C4-2B (cell line): ENCODE results near the gene OSBPL7.

Experiments
- ZFX ChIP-seq: fragments of 450-650 bp; IDR thresholded peaks from 2 replicates; pipeline ENCODE4 v1.6.1; 2017
- TF ChIP-seq, protein P1 (sequence below): fragments of 450-650 bp; conservative IDR thresholded peaks from 2 replicates; pipeline ENCODE4 v1.5.1; 2017; ENCODE audit warnings: mild to moderate bottlenecking

DNA sequence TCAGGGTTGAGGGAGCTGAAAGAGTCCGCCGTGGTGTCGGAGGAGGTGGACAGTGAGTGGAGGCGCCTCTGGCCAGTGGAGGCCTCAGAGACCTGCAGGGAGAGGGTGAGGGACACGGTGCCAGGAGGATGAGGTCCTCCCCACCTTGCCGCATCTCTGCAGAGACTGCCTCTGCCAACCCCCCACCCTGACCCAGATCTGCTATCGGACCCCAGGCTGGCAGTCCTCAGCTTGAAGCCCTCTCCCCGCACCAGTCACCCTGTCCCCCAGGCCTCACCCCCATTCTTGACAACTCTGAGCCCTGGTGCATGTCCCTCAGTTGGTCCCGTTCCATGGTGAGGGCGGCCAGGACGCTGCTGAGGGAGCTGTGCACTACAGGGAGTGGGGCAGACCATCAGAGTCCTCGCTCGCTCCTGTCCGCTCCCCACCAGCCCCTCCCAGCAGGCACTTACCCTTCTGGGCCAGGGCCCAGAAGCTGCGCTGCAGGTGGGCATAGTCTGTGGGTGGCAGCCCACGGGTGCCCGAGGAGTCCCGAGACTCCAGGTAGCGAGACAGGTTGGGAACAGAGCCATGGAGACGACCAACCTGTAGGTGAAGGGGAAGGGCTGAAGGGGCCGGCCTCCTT lies 5.4 kb downstream of the OSBPL7 start:
- TF ChIP-seq, protein P1, sequence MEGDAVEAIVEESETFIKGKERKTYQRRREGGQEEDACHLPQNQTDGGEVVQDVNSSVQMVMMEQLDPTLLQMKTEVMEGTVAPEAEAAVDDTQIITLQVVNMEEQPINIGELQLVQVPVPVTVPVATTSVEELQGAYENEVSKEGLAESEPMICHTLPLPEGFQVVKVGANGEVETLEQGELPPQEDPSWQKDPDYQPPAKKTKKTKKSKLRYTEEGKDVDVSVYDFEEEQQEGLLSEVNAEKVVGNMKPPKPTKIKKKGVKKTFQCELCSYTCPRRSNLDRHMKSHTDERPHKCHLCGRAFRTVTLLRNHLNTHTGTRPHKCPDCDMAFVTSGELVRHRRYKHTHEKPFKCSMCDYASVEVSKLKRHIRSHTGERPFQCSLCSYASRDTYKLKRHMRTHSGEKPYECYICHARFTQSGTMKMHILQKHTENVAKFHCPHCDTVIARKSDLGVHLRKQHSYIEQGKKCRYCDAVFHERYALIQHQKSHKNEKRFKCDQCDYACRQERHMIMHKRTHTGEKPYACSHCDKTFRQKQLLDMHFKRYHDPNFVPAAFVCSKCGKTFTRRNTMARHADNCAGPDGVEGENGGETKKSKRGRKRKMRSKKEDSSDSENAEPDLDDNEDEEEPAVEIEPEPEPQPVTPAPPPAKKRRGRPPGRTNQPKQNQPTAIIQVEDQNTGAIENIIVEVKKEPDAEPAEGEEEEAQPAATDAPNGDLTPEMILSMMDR: no peak
- TF ChIP-seq ZFX: no peak
